HG03064 (cell line): ENCODE results near the gene OR5H15.
"Not testable (repeated sequence)": the region's sequence is repeated elsewhere in the genome, so short reads cannot be mapped to it uniquely, and the experiment has no call there.

Source experiments
- ATAC-seq: cut with Tn5 transposase; IDR thresholded peaks from one replicate; pipeline ENCODE4 v1.9.1; 2021; ENCODE audit warnings: low read depth; ENCODE audit not compliant: unreplicated experiment

The OR5H15 gene

GRCh38 chr3:98166396-98166795, at the start of gene OR5H15:
TSS of gene OR5H15 (plus strand) at chr3:98166696. CDS start at chr3:98168700, 2,004 bp downstream.
- ATAC-seq: no peak

DNA sequence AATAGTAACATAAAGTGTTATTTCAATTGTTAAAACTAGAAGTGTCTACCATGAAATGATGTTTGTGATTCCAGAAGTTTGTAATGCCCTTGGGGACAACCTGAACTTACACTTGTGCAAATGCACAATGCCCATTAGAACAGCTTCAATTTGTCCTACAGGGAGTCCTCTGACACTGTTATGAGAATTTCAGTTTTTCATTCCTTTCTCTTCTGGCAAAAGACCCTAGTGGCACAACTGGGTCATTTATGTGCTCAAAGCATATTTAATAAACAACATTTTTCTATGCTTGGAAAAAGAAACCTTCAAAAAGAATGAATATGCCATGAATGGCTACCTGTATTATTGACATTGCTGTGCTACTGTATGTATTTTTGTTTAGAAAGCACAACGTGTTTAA, 36.1 kb upstream of the OR5H15 start, which contains the start of gene OR5H1:
Gene OR5H1, plus strand, starts transcription at position 301 of the 400 bp plus-strand sequence. CDS start 1,977 bp downstream, outside the sequence.
- no peak for ATAC-seq

GRCh38 chr3:98136631-98137030, 29.9 kb upstream of the OR5H15 start:
- ATAC-seq: no peak

DNA sequence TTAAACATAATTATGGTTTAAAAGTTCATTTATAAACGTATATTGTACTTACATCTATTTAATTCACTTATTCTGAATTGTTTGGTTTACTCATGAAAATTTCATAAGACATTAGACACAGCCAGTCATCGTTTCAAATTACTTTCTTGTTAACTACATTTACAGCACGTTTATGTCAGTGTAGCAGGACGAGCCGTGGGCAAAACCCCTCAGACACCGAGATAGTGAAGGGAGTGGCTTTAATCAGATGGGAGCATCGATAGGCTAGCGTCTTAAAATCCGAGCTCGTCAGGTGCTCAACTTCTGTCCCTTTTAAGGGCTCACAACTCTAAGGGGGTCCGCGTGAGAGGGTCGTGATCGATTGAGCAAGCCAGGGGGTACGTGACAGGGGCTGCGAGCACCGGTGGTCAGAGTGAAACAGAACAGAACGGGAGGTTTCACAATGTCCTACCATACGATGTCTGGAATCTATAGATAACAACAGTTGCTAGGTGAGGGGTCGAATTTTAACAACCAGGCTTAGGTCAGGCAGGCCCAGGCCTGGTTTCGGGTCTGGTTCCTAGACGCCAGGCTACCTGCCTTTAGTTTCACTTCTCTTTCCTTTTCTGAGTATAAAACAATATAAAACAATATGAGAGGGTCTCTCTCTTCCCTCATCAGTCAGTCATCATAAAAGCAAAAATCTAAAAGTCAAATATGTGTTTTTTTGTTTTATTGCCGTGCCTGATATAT, 28.5 kb upstream of the OR5H15 start:
- ATAC-seq: not testable (repeated sequence)

- no peak for ATAC-seq
Measured at GRCh38 chr3:98140531-98140930, 26.0 kb upstream of the OR5H15 start.

DNA sequence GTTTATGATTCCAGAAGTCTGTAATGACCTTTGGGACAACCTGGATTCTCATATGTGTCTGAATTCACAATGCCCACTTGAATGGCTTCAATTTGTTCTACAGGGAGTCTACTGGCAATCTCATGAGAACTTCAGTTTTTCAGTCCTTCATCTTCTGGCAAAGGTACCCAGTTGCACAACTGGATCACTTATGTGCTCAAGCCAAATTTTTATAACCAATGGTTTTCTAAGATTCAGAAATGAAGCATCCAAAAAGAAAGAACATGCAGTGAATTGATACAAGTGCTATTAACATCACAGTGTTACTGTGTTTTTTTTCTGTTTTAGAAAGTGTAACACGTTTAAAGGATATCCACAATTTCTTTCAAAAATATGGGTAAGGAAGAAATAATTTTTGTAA, 19.3 kb upstream of the OR5H15 start, which contains the start of gene OR5H14:
Gene OR5H14, plus strand, starts transcription at position 301 of the 400 bp plus-strand sequence. CDS start 1,907 bp downstream, outside the sequence.
- ATAC-seq: no peak

DNA sequence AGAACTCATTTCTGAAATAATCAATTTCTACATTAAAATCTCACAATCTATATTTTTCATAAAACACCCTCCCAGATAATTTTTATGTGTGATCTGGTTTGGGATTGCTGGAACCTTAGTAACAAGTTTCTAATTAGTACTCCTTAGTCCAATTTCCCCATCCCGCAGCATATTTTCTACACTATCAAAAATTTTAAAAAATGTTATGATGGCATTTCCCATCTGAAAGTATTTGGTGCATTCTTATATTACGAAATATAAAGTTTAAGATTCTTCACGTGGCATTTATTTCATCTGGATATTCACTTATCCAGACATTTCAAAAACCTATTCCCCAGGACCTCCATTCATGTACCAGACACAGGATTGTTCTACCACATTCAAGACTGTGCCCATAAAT, 17.7 kb upstream of the OR5H15 start:
- ATAC-seq: no peak

- not testable (repeated sequence) for ATAC-seq
Measured at GRCh38 chr3:98149456-98149855, 17.0 kb upstream of the OR5H15 start.

DNA sequence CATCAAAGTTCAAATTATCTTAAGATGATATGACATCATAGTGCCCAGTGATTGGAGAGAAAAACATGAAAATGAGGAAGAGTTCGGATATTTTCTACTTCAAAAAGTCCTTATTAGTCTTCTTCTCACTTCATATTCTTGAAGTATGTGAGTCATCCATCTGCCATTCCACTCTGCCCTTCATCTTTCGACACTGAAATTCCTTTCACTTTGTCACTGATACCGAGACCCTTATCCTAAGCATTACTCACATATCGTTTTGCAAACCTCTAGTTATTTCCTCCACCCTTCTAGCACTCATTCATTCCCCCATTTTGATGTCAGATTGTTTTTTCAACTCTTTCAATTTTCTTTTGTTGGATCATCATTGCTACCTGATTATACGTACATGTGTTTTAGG, 15.3 kb upstream of the OR5H15 start:
- no peak for ATAC-seq

DNA sequence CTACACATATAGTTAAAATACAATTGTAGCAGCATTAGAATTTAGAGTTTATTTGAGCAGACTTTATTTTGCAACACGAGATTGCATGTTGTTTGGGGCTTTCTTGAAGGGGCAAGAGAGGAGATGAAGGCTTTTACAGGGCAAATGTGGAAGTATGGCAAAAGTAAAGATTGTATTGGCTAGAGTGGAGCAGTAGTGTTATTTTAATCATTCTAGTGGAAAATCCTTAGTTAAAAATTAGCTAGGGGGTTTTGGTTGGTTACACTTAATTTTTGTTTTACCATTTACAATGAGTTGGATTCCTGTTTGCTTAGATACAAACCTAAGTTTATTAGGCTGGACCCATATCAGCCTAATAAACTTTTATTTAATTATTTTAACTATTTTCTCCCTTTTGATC, 4.6 kb downstream of the OR5H15 start:
- ATAC-seq: no peak

- no peak for ATAC-seq
Measured at GRCh38 chr3:98172621-98173020, 6.1 kb downstream of the OR5H15 start.

GRCh38 chr3:98180319-98180890, 13.9 kb downstream of the OR5H15 start:
- no peak for ATAC-seq

GRCh38 chr3:98182196-98182595, 15.7 kb downstream of the OR5H15 start:
- ATAC-seq: no peak

- ATAC-seq: no peak
Measured at GRCh38 chr3:98185180-98185579, 18.7 kb downstream of the OR5H15 start.

- ATAC-seq: no peak
Measured at GRCh38 chr3:98188545-98188944, 22.0 kb downstream of the OR5H15 start.

DNA sequence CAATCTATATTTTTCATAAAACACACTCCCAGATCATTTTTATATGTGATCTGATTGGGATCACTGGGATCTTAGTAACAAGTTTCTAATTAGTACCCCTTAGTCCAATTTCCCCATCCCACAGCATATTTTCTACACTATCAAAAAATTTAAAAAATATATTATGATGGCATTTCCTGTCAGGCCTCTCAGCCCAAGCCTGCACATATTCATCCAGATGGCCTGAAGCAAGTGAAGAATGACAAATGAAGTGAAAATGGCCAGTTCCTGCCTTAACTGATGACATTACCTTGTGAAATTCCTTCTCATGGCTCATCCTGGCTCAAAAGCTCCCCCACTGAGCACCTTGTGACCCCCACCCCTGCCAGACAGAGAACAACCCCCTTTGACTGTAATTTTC, 24.4 kb downstream of the OR5H15 start:
- not testable (repeated sequence) for ATAC-seq

DNA sequence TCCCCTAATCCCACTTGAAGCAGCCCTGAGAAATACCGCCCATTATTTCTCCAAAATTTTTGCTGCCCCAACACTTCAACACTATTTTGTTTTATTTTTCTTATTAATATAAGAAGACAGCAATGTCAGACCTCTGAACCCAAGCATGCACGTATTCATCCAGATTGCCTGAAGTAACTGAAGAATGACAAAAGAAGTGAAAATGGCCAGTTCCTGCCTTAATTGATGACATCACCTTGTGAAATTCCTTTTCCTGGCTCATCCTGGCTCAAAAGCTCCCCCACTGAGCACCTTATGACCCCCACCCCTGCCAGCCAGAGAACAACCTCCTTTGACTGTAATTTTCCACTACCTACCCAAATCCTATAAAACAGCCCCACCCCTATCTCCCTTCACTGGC, 29.8 kb downstream of the OR5H15 start:
- not testable (repeated sequence) for ATAC-seq

DNA sequence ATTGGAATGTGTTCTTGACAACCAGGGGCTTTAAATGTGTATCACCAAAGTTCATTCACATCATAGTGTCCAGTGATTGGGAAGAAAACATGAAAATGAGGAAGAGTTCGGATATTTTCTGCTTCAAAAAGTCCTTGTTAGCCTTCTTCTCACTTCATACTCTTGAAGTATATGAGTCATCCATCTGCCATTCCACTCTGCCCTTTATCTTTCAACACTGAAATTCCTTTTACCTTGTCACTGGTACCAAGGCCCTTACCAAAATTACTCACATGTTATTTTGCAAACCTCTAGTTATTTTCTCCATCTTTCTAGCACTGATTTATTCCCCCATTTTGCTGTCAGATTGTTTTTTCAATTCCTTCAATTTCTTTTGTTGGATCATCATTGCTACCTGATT, 32.5 kb downstream of the OR5H15 start:
- ATAC-seq: no peak

- no peak for ATAC-seq
Measured at GRCh38 chr3:98209244-98209643, 42.7 kb downstream of the OR5H15 start.

GRCh38 chr3:98213276-98213675, 46.8 kb downstream of the OR5H15 start:
- no peak for ATAC-seq

DNA sequence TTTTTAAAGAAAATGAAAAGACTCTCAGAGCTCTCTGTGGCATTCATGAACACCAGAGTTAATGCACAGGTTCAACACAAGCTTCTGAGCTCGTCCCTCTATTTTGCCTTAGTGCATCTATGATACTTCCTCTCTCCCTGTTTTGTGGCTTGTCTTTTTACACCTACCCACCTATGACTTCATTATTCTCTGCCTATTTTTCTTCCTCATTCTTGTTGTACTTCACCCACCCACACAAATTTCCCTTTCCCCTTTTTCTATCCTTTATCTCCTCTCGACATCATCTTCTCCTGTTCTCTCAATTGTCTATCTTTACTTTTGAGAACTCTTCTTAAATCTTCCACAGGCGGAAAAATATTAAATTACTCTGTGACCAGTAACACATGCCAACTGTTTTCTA, 48.6 kb downstream of the OR5H15 start:
- ATAC-seq: no peak
